Parathyroid adenoma (tissue), 2 donors: ENCODE measurements around the gene INCENP.
"Not testable (repeated sequence)": the region's sequence is repeated elsewhere in the genome, so short reads cannot be mapped to it uniquely, and the experiment has no call there.

Experiments
- H2AFZ ChIP-seq: fragments of 300-600 bp; sonication (generic); one replicate; pipeline ENCODE4 v1.7.0; 2017; ENCODE audit warnings: antibody characterized with exemption, mild to moderate bottlenecking
- H3K27ac ChIP-seq: fragments of 300-600 bp; sonication (generic); one replicate; pipeline ENCODE4 v1.7.0; 2017
- H3K27me3 ChIP-seq: fragments of 300-600 bp; sonication (generic); one replicate; pipeline ENCODE4 v1.7.0; 2017; ENCODE audit warnings: low read length; ENCODE audit not compliant: control insufficient read depth, insufficient read depth
- H3K36me3 ChIP-seq: fragments of 300-600 bp; sonication (generic); one replicate; pipeline ENCODE4 v1.7.0; 2017; ENCODE audit warnings: low read length; ENCODE audit not compliant: control insufficient read depth, insufficient read depth
- H3K4me1 ChIP-seq: fragments of 300-600 bp; sonication (generic); one replicate; pipeline ENCODE4 v1.7.0; 2017; ENCODE audit warnings: control low read depth
- H3K4me2 ChIP-seq: fragments of 300-600 bp; sonication (generic); one replicate; pipeline ENCODE4 v1.7.0; 2017; ENCODE audit warnings: low read length
- H3K4me3 ChIP-seq: fragments of 300-600 bp; sonication (generic); one replicate; pipeline ENCODE4 v1.7.0; 2017; ENCODE audit warnings: low read depth, low read length
- H3K79me2 ChIP-seq: fragments of 300-600 bp; sonication (generic); one replicate; pipeline ENCODE4 v1.7.0; 2017; ENCODE audit warnings: control low read depth
- H3K9ac ChIP-seq: fragments of 300-600 bp; sonication (generic); one replicate; pipeline ENCODE4 v1.7.0; 2017; ENCODE audit warnings: mild to moderate bottlenecking
- H3K9me3 ChIP-seq: fragments of 300-600 bp; sonication (generic); one replicate; pipeline ENCODE4 v1.7.0; 2017; ENCODE audit warnings: low read length; ENCODE audit not compliant: control insufficient read depth
- TF ChIP-seq, protein P1 (sequence below): fragments of 300-600 bp; sonication (generic); IDR thresholded peaks from one replicate; pipeline ENCODE4 v1.7.0; 2017; ENCODE audit warnings: antibody characterized with exemption, mild to moderate bottlenecking
- donor health status: primary hyperparathyroidism.

Gene INCENP

DNA sequence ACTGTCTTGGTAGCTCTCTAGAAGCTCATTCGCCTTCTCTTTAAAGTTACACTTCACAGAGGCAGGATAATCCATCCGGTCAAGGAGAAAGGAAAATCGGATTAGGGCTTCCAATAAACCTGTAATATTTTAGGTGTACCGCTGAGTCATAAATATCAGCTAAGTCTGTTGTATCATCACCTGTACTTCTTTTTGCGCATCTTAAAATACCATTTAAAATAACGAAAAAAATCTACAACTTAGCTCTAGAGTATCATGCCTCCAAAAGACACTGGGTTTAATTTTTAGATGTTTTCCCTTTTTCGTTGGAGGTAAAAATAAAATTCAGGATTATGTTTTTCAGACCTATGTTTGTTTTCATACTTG lies 41.5 kb upstream of the INCENP start:
- Histone ChIP-seq H2AFZ (no peak overlapping the region), H3K79me2 (no peaks in the 10 kb centered on the region), H3K9ac (no peak overlapping the region), H3K4me3 (no peak overlapping the region), H3K9me3 (no peaks in the 10 kb centered on the region), H3K36me3 (no peaks in the 10 kb centered on the region), H3K27ac (no peak overlapping the region), H3K4me2 (no peak overlapping the region), H3K4me1 (no peaks in the 10 kb centered on the region), H3K27me3 (no peaks in the 10 kb centered on the region)
- TF ChIP-seq, protein P1, sequence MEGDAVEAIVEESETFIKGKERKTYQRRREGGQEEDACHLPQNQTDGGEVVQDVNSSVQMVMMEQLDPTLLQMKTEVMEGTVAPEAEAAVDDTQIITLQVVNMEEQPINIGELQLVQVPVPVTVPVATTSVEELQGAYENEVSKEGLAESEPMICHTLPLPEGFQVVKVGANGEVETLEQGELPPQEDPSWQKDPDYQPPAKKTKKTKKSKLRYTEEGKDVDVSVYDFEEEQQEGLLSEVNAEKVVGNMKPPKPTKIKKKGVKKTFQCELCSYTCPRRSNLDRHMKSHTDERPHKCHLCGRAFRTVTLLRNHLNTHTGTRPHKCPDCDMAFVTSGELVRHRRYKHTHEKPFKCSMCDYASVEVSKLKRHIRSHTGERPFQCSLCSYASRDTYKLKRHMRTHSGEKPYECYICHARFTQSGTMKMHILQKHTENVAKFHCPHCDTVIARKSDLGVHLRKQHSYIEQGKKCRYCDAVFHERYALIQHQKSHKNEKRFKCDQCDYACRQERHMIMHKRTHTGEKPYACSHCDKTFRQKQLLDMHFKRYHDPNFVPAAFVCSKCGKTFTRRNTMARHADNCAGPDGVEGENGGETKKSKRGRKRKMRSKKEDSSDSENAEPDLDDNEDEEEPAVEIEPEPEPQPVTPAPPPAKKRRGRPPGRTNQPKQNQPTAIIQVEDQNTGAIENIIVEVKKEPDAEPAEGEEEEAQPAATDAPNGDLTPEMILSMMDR = no peak

DNA sequence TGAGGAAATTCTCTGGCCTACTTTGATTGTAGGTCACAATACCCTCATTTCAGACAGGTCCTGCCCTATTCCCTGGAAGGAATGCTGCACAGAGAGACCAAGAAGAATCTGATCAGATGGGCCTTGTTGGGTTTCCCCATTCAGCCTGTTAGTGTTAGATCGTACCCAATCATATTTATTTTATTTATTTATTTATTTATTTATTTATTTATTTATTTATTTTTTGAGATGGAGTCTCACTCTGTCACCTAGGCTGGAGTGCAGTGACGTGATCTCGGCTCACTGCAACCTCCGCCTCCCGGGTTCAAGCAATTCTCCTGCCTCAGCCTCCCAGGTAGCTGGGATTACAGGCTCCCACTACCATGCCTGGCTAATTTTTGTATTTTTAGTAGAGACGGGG lies 39.0 kb upstream of the INCENP start:
- H3K4me1 ChIP-seq, H3K27me3 ChIP-seq, H3K9me3 ChIP-seq, H2AFZ ChIP-seq, H3K79me2 ChIP-seq, H3K4me2 ChIP-seq, H3K27ac ChIP-seq, H3K4me3 ChIP-seq, H3K36me3 ChIP-seq, H3K9ac ChIP-seq: not testable (repeated sequence)

DNA sequence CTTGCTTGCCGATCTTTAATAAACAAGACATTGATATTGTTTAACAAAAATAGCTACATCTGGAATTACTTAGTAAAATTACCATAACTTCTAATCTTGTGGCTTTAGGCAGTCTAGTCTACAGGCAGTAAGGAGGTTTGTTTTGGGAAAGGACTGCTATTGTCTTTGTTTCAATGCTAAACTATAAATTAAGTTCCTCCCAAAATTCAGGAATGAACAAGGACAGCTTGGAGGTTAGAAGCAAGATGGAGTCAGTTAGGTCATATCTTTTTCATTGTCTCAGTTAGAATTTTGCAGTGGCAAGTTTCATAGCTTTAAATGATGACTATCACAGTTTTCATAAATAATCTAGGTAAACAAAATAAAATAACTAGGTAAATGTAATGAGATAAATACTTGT lies 36.1 kb upstream of the INCENP start:
- Histone ChIP-seq H3K79me2 (no peaks in the 10 kb centered on the region), H2AFZ (no peak overlapping the region)
- TF ChIP-seq, protein P1 = no peak

DNA sequence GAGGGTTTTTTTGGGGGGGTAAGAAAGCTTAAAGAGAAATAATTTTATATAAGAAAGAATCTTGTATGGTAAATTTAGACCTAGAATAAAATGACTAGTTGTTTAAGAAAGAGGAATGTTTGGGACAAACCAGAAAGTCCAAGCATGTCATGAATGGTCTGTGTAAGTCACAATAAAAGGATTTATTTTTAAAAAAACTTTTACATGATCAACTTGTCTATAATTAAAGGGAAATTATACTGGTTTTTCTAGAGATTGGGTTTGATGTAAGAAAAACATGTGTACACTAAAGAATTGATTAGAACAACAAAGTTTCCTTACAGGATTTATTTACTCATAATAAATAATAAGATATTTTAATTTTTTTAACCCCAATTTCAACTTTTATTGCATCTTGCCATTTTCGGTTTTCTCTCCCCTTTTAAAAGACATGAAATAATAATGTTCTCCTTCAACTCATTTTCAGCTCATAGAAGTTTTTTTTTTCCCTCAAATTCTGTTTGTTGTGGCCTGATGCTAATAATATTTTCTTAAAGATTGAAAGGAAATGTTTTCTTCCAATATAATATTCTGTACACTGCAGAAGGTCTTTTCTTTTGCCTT lies 35.4 kb upstream of the INCENP start:
- Histone ChIP-seq H3K9me3 (no peaks in the 10 kb centered on the region), H3K79me2 (no peaks in the 10 kb centered on the region), H3K9ac (no peak overlapping the region), H3K27me3 (no peaks in the 10 kb centered on the region), H3K27ac (no peak overlapping the region), H2AFZ (no peak overlapping the region), H3K36me3 (no peaks in the 10 kb centered on the region), H3K4me1 (no peaks in the 10 kb centered on the region), H3K4me3 (no peak overlapping the region), H3K4me2 (no peak overlapping the region)
- TF ChIP-seq, protein P1 = no peak

More for the DNA sequence above, 36.1 kb upstream of the INCENP start:
- no peak overlapping the region for H3K4me3 ChIP-seq
- H3K27me3 ChIP-seq = no peaks in the 10 kb centered on the region
- no peaks in the 10 kb centered on the region for H3K36me3 ChIP-seq
- no peaks in the 10 kb centered on the region for H3K9me3 ChIP-seq
- no peak overlapping the region for H3K9ac ChIP-seq
- H3K4me2 ChIP-seq = no peak overlapping the region
- H3K27ac ChIP-seq = no peak overlapping the region
- H3K4me1 ChIP-seq = no peaks in the 10 kb centered on the region

DNA sequence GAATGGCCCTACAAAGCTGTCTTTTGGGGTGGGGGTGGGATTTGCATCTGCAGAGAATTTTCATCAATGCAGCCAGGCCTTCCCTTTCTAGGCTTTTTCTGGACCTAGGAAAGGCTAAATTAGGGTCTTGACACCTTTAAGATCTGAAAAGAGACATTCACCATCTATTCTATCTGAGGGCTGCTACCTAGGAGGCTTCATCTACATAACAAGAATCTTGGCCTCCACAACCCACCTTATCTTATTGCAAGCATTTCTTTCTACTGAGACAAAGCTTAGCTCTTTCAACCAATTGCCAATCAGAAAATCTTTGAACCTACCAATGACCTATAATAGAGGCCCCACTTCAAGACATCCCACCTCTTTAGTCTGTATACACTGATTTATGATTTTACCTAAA lies 20.7 kb upstream of the INCENP start:
- Histone ChIP-seq H3K36me3 (no peaks in the 10 kb centered on the region), H3K27ac (no peak overlapping the region), H3K79me2 (no peaks in the 10 kb centered on the region), H3K9me3 (no peaks in the 10 kb centered on the region), H3K4me3 (no peak overlapping the region), H3K27me3 (no peaks in the 10 kb centered on the region), H2AFZ (no peak overlapping the region), H3K4me1 (no peaks in the 10 kb centered on the region), H3K9ac (no peak overlapping the region), H3K4me2 (no peak overlapping the region)
- TF ChIP-seq, protein P1 = no peak
